ENCODE measurements around the gene PIH1D1. TPM values are rescaled to one million over a fixed set of nuclear protein-coding genes. Genes with fewer than 3 reads are reported as not detected.
"Not testable (repeated sequence)": the region's sequence is repeated elsewhere in the genome, so short reads cannot be mapped to it uniquely, and the experiment has no call there.

The PIH1D1 gene
- total RNA-seq, 1 donor from 2014 or later: 138 TPM

DNA sequence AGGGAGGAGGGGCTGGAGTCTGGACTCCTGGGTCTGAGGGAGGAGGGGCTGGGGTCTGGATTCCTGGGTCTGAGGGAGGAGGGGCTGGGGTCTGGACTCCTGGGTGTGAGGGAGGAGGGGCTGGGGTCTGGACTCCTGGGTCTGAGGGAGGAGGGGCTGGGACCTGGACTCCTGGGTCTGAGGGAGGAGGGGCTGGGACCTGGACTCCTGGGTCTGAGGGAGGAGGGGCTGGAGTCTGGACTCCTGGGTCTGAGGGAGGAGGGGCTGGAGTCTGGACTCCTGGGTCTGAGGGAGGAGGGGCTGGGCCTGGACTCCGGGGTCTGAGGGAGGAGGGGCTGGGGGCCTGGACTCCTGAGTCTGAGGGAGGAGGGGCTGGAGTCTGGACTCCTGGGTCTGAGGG lies 9.5 kb upstream of the PIH1D1 start:
- intact Hi-C loops (cut with micrococcal nuclease); H3K9me3 Mint-ChIP-seq; H3K27me3 Mint-ChIP-seq (ENCODE audit: low read depth); DNase-seq (ENCODE audit: low spot score); H3K4me3 Mint-ChIP-seq (ENCODE audit: low read depth); H3K4me1 Mint-ChIP-seq (ENCODE audit: low read depth); H3K27ac Mint-ChIP-seq: not testable (repeated sequence)
- peaks cover 15% of the 10 kb centered on the region for H3K36me3 Mint-ChIP-seq (ENCODE audit: low read depth)

DNA sequence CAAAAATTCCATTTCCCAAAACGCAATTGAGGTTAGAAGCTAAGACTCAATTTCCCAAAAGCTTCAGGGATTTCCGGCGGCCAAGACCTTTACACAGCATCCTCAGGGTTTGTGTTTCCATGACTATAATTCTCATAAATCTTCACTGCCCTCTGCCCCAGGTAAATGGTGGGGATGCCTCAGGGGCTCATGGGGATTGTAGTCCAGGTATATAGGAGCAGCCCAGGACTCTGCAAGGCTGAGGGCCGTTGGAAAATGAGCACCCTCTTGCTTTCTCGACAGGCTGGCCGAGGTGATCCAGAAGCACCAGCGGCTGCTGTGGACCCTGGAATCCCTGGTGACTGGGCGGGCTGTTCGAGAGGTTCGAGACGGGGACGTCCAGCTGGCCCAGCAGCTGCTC lies 7.8 kb upstream of the PIH1D1 start:
- peaks cover 16% of the 10 kb centered on the region for H3K36me3 Mint-ChIP-seq (ENCODE audit: low read depth)
- H3K27me3 Mint-ChIP-seq (ENCODE audit: low read depth): no peaks in the 10 kb centered on the region
- H3K4me3 Mint-ChIP-seq (ENCODE audit: low read depth): no peak overlapping the region
- H3K27ac Mint-ChIP-seq: no peak overlapping the region
- H3K9me3 Mint-ChIP-seq: no peaks in the 10 kb centered on the region
- H3K4me1 Mint-ChIP-seq (ENCODE audit: low read depth): peaks cover 6% of the 10 kb centered on the region
- DNase-seq (ENCODE audit: low spot score): no peak
- intact Hi-C loops (cut with micrococcal nuclease): no loop called here

DNA sequence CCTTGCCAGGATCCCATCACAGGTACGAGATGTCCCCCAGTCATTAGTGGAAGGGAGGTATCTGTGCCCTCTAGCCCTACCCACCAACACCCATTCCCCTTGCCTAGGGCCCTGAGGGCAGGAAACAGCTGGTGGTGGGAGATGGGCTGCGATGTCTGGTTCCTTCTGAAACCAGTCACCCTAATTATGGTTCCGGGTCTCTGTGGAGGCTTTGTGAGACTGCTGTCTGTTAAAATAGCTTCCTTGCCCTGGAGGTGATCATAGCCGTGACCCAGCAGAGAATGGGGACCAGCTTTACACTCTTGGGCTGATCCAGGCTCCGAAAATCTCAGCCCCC lies 6.9 kb upstream of the PIH1D1 start:
- Mint-ChIP-seq H3K4me1 (ENCODE audit: low read depth) (peaks cover 6% of the 10 kb centered on the region), H3K9me3 (no peaks in the 10 kb centered on the region), H3K27ac (no peak overlapping the region), H3K36me3 (ENCODE audit: low read depth) (peaks cover 16% of the 10 kb centered on the region), H3K27me3 (ENCODE audit: low read depth) (no peaks in the 10 kb centered on the region), H3K4me3 (ENCODE audit: low read depth) (no peak overlapping the region)
- DNase-seq (ENCODE audit: low spot score): no peak
- intact Hi-C loops (cut with micrococcal nuclease): no loop called here

DNA sequence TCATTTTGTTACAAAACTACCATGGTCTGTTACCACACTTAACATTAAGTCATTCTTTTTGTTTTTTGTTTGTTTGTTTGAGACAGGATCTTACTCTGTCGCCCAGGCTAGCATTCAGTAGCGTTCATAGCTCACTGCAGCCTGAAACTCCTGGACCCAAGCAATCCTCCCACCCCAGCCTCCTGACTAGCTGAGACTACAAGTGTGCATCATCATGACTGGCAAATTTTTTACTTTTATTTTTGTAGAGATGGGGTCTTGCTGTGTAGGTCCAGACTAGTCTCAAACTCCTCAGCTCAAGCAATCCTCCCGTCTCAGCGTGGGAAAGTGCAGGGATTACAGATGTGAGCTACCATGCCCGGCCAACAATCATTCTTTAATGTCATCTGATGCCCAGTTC lies 4.7 kb upstream of the PIH1D1 start:
- peaks cover 21% of the 10 kb centered on the region for H3K36me3 Mint-ChIP-seq (ENCODE audit: low read depth)
- H3K4me3 Mint-ChIP-seq (ENCODE audit: low read depth): peak overlapping the region; percentile 17
- DNase-seq (ENCODE audit: low spot score): no peak
- peaks cover 18% of the 10 kb centered on the region for H3K4me1 Mint-ChIP-seq (ENCODE audit: low read depth)
- peak overlapping the region; percentile 38 for H3K27ac Mint-ChIP-seq
- H3K9me3 Mint-ChIP-seq: no peaks in the 10 kb centered on the region
- intact Hi-C loops (cut with micrococcal nuclease): no loop called here
- no peaks in the 10 kb centered on the region for H3K27me3 Mint-ChIP-seq (ENCODE audit: low read depth)

DNA sequence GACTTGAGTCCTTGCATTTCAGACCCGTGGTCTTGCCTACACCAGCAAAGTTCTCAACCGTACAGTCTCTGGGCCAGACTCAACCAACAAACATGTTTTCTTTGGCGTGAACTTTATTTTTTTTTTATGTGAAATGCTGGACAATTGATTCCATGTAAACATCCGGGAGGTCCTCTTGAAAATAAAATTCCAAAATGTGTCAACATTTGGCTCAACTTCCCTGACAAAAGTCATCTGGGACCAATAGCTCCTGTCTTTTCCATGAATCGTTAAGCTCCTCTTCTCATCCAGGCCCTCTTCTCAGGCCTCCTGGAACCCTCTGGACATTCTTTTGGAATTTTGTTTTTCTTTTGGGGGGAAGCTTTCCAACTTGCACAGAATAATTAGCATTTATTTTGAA lies 4.2 kb upstream of the PIH1D1 start:
- Mint-ChIP-seq H3K4me1 (ENCODE audit: low read depth) (peaks cover 18% of the 10 kb centered on the region), H3K9me3 (no peaks in the 10 kb centered on the region), H3K27me3 (ENCODE audit: low read depth) (no peaks in the 10 kb centered on the region), H3K27ac (peak overlapping the region; percentile 38), H3K4me3 (ENCODE audit: low read depth) (no peak overlapping the region), H3K36me3 (ENCODE audit: low read depth) (peaks cover 23% of the 10 kb centered on the region)
- DNase-seq (ENCODE audit: low spot score): no peak
- intact Hi-C loops (cut with micrococcal nuclease): no loop called here

DNA sequence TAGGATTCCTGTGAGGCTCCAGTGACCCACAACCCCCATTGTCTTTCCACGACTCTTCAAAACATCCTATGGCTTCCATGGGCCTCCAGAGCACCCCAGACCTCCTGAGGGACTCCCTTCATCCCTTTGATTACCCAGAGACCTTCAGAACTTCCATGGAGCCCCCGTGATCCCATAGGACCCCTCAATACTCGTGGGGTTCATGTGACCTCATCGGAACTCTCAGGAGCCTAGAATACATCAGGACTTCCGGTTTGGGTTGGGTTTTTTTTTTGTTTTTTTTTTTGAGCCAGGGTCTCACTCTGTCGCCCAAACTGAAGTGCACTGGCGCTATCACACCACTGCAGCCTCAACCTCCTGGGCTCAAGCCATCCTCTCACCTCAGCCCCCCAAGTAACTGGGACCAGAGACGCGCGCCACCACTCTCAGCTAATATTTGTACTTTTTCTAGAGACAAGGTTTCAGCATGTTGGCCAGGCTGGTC lies 2.2 kb upstream of the PIH1D1 start:
- H3K4me3 Mint-ChIP-seq (ENCODE audit: low read depth): peak overlapping the region; percentile 99
- intact Hi-C loops (cut with micrococcal nuclease): loop anchor here (1.0 to 5.0 kb wide), 2 partner anchors 16 to 44 kb away; partner anchors contain the start of gene RPS11
- H3K9me3 Mint-ChIP-seq: no peaks in the 10 kb centered on the region
- H3K36me3 Mint-ChIP-seq (ENCODE audit: low read depth): peaks cover 38% of the 10 kb centered on the region
- H3K27ac Mint-ChIP-seq: peak overlapping the region; percentile 100
- H3K27me3 Mint-ChIP-seq (ENCODE audit: low read depth): no peaks in the 10 kb centered on the region
- H3K4me1 Mint-ChIP-seq (ENCODE audit: low read depth): peaks cover 24% of the 10 kb centered on the region
- no peak for DNase-seq (ENCODE audit: low spot score)

DNA sequence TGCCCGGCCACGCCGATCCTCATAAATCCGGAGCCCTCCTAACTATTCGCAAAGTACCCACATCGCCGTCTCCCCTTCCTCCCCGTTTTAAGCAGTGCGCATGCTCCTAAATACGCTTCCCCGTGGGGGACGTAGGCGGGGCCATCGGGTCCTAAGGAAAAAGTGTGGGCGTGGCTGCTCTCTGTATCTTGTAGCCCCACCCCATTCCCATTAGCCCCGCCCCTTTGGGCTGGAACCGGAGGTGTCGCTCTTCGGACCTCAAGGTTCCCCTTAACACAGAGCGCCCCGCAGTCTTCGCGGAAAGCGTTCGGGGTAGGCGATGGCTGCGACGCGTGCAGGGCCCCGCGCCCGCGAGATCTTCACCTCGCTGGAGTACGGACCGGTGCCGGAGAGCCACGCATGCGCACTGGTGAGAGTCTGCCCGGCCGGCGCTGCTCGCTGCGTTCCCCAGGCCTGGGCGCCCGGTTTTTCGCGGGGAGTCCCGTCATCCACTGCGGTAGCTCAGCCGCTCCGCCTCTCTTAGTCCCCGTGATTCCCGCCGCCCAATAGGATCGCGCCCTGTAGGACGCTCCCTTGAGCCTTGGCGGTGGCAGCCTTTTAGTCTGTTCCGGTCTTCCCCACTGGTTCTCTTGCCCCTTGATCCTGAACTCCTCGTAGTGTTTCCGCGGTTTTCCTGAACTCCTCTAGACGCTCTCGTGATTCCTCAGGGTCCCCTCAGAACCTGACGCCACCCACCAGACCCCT lies 1.6 kb upstream of the PIH1D1 start, which contains the start of gene ALDH16A1:
ALDH16A1 (plus strand) TSS at position 213 of the 744 bp plus-strand sequence; CDS start at position 320, 107 bp downstream.
- Mint-ChIP-seq H3K27ac (peak within 1 kb of the TSS; percentile 100), H3K4me3 (ENCODE audit: low read depth) (peak within 1 kb of the TSS; percentile 99), H3K4me1 (ENCODE audit: low read depth) (peaks cover 29% of the 10 kb centered on the region), H3K27me3 (ENCODE audit: low read depth) (no peaks in the 10 kb centered on the region), H3K9me3 (no peaks in the 10 kb centered on the region), H3K36me3 (ENCODE audit: low read depth) (peaks cover 44% of the 10 kb centered on the region)
- DNase-seq (ENCODE audit: low spot score): peak; percentile 98
- intact Hi-C loops (cut with micrococcal nuclease): loop anchor here (1.0 to 5.0 kb wide), 2 partner anchors 16 to 44 kb away; partner anchors contain the start of gene RPS11

DNA sequence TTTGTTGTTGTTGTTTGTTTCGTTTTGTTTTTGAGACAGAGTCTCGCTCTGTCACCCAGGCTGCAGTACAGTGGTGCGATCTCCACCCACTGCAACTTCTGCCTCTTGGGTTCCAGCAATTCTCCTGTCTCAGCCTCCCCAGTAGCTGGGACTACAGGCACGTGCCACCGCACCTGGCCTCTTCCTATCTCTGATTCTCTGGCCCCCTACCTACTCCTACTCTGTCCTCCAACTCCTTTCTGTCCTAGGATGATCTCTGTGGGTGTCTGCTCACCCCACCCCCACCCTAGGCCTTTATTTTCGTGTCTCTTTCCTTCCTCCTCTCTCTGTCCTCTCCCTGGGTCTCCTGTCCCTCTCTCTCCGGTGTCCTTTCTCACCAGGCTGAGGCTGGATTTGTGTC lies 1.2 kb downstream of the PIH1D1 start:
- intact Hi-C loops (cut with micrococcal nuclease): loop anchor here (5.0 kb wide), 1 partner anchor 47 kb away; the partner anchor contains the start of gene RPS11
- no peaks in the 10 kb centered on the region for H3K27me3 Mint-ChIP-seq (ENCODE audit: low read depth)
- peak overlapping the region; percentile 100 for H3K27ac Mint-ChIP-seq
- peak overlapping the region; percentile 96 for H3K4me3 Mint-ChIP-seq (ENCODE audit: low read depth)
- peaks cover 29% of the 10 kb centered on the region for H3K4me1 Mint-ChIP-seq (ENCODE audit: low read depth)
- no peaks in the 10 kb centered on the region for H3K9me3 Mint-ChIP-seq
- H3K36me3 Mint-ChIP-seq (ENCODE audit: low read depth): peaks cover 52% of the 10 kb centered on the region
- no peak for DNase-seq (ENCODE audit: low spot score)

DNA sequence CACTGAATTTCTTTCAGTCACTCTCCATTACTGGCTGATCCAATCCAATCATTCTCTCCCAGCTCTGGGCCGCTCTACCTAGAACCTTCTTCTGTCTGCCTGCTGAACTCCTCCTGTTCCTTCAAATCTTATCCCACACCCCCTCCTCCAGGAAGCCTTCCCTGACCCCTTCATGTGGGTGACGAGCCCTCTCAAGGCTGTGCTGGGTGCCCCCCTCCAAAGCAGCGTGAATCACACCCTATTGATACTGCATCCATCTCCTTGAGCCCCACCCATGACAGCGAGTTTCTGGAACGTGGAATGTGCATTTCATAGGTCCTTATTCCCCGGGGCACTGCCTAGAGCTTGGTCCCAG lies 3.2 kb downstream of the PIH1D1 start:
- Mint-ChIP-seq H3K36me3 (ENCODE audit: low read depth) (peaks cover 57% of the 10 kb centered on the region), H3K9me3 (no peaks in the 10 kb centered on the region), H3K27ac (peak overlapping the region; percentile 5), H3K4me1 (ENCODE audit: low read depth) (peaks cover 38% of the 10 kb centered on the region), H3K4me3 (ENCODE audit: low read depth) (peak overlapping the region; percentile 46), H3K27me3 (ENCODE audit: low read depth) (no peaks in the 10 kb centered on the region)
- no peak for DNase-seq (ENCODE audit: low spot score)
- intact Hi-C loops (cut with micrococcal nuclease): no loop called here

DNA sequence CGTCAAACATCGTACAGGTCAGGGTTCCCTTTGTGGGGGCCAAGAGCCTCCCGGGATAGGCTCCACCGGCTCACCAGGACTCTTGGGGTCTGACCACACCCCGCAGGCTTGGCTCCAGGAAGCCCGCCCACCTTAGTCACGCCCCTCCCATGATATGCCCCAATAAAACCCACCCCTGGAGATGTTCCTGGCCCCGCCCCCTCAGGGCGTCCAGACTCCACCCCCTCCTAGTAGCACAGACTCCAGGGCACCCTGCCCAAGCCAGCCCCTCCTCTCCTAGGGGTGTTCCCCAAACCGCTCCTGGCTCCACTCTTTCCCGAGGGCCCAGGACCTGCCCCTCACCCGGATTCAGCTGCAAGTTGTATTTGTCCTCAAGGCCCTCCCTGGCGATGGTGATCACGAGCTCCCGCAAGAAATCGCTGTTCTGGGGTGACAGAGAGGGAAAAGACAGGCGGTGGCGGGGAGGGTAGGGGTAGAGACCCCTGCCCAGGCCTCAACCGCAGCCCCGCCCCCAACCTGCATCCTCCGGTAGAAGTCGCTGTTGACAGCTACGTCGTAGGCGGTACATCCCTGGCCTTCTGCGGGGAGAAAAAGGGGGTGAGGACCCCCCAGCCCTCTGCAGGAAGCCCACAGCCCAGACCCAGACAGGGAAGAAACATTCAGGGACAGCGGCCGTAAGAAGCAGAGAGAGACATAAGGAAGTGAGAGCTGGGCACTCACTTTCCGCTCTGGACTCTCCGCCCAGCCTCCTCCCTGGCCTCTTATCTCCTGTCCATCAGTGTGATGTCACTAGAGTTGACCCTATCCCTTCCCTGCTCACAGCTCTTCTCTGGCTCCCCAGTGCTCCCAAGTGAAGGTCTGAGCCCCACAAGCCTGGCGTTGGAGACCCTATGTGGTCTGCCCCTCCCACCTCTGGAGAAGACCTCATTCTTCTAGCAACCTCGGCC lies 3.9 kb downstream of the PIH1D1 start:
- Mint-ChIP-seq H3K9me3 (no peaks in the 10 kb centered on the region), H3K27me3 (ENCODE audit: low read depth) (peaks cover under 1% of the 10 kb centered on the region), H3K36me3 (ENCODE audit: low read depth) (peaks cover 57% of the 10 kb centered on the region), H3K4me3 (ENCODE audit: low read depth) (no peak overlapping the region), H3K27ac (no peak overlapping the region), H3K4me1 (ENCODE audit: low read depth) (peaks cover 35% of the 10 kb centered on the region)
- DNase-seq (ENCODE audit: low spot score): no peak
- intact Hi-C loops (cut with micrococcal nuclease): no loop called here

DNA sequence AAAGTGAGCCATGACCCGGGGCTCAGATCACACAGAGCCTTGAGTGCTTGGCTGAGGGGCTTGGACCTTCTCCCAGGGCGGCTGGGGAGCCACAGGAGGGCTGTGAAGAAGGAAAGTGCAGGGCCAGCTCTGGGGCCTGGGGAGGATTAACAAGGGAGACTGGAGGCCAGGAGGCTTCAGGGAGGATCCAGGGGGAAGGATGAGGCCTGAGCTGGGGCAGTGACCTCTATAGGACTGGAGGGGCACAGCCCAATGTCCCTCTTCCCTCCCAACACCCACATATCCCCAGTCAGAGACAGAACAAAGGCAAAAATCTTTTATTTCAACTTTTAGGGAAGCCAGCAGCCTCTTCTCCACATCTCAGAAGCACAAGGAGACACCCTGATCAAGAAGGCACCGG lies 5.6 kb downstream of the PIH1D1 start:
- H3K36me3 Mint-ChIP-seq (ENCODE audit: low read depth): peaks cover 50% of the 10 kb centered on the region
- no peak overlapping the region for H3K27ac Mint-ChIP-seq
- no peak overlapping the region for H3K4me3 Mint-ChIP-seq (ENCODE audit: low read depth)
- peaks cover 37% of the 10 kb centered on the region for H3K4me1 Mint-ChIP-seq (ENCODE audit: low read depth)
- no peaks in the 10 kb centered on the region for H3K9me3 Mint-ChIP-seq
- DNase-seq (ENCODE audit: low spot score): no peak
- H3K27me3 Mint-ChIP-seq (ENCODE audit: low read depth): peaks cover 13% of the 10 kb centered on the region
- intact Hi-C loops (cut with micrococcal nuclease): no loop called here

DNA sequence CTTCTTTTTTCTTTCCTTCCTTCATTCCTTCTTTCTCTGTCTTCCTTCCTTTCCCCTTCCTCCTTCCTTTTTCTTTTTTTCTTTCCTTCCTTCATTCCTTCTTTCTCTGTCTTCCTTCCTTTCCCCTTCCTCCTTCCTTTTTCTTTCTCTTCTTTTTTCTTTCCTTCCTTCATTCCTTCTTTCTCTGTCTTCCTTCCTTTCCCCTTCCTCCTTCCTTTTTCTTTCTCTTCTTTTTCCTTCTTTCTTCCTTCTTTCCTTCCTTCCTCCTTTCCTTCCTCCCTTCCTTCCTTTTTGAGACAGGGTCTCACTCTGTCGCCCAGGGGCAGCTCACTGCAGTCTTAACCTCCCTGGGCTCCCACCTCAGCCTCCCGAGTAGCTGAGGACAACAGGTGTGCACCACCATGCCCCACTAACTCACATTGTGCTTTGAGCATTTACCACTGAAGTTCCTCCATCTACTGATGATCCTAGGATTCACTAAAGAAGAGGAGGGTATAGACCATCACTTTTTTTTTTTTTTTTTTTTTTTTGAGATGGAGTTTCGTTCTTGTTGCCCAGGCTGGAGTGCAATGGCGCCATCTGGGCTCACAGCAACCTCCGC lies 7.4 kb downstream of the PIH1D1 start:
- DNase-seq (ENCODE audit: low spot score); H3K9me3 Mint-ChIP-seq; intact Hi-C loops (cut with micrococcal nuclease): not testable (repeated sequence)
- H3K4me3 Mint-ChIP-seq (ENCODE audit: low read depth): peak overlapping the region; percentile 78
- peak overlapping the region; percentile 82 for H3K27ac Mint-ChIP-seq
- H3K36me3 Mint-ChIP-seq (ENCODE audit: low read depth): peaks cover 34% of the 10 kb centered on the region
- peaks cover 30% of the 10 kb centered on the region for H3K27me3 Mint-ChIP-seq (ENCODE audit: low read depth)
- H3K4me1 Mint-ChIP-seq (ENCODE audit: low read depth): peaks cover 35% of the 10 kb centered on the region

All from activated T-helper 2 cell treated with anti-CD3 and anti-CD28 coated beads, Interferon-gamma antibody, Interleukin-2, Interleukin-4, amounts not matched to agents 10 μg/mL and 5 μg/mL and 100 μg/mL, durations not matched to agents 14 hours and 24 hours and 36 hours (primary cell).